ENCODE measurements around the gene CYP8B1. TPM values are rescaled to one million over a fixed set of nuclear protein-coding genes. Genes with fewer than 3 reads are reported as not detected.

The CYP8B1 gene
- total and polyA plus RNA-seq, 2 of the 8 experiments (the other 6 are each of a cell fraction or from before 2014, with no cell fraction given): not detected

DNA sequence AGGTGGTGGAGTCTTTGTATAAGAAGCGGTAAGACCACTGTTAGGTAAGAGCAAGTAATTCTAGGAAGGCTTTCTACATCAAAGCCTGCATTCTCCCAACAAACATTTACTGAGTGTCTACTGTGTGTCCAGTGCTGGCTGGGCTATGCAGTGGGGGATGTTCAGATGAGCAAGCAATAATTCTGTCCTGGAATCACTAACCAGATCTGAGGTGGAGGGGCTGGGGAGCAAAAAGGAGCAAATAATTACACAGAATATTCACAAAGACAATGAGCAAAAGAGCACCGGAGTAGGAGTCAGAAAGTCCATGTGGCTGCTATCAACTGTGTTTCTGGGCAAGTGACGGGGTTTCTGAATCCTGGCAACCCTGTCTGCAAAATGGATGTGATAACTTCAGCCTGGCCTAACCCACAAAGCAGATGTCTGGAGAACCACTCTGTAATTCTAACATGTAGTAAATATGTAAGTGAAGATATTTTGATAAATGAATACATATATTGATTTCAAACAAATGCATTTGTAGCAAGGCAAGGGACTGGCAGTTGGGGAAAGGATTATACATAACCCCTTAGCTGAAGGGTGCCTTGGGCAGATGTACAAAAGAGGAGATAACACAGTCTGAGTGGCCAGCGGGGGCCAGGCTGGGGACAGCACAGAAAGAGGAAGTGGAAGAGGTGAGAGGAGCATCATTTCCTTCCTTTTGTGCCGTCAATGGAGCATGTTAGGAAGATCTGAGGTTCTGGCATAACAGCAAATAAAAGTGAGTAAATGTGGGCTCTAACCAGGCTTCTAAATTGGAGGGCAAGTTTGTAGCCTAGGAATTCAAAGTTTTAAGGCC lies 28.8 kb downstream of the CYP8B1 start (continued):
- TF ChIP-seq NANOG (IDR thresholded peaks at IDR 0.05; ENCODE audit: insufficient read depth, low read depth, low read length, poor library complexity, severe bottlenecking) (no peak), CBX8 (IDR thresholded peaks at IDR 0.05; ENCODE audit: borderline replicate concordance, low read depth, low read length) (no peak), POLR2A (IDR thresholded peaks at IDR 0.05; ENCODE audit: control extremely low read depth in 1 of 2, low read depth in 2 of 2, low read length in 2 of 2) (no peak), GABPA (IDR thresholded peaks at IDR 0.05; ENCODE audit: borderline replicate concordance, insufficient read depth, low read length) (no peak), POU5F1 (IDR thresholded peaks at IDR 0.05; ENCODE audit: low read depth, low read length) (no peak), CBX5 (IDR thresholded peaks at IDR 0.05; ENCODE audit: low read depth, low read length) (no peak), ASH2L (IDR thresholded peaks at IDR 0.05; ENCODE audit: low read length) (no peak), TAF7 (optimal IDR thresholded peaks at IDR 0.05; ENCODE audit: borderline replicate concordance, low read depth, low read length) (no peak)
- TF ChIP-seq, protein P1, sequence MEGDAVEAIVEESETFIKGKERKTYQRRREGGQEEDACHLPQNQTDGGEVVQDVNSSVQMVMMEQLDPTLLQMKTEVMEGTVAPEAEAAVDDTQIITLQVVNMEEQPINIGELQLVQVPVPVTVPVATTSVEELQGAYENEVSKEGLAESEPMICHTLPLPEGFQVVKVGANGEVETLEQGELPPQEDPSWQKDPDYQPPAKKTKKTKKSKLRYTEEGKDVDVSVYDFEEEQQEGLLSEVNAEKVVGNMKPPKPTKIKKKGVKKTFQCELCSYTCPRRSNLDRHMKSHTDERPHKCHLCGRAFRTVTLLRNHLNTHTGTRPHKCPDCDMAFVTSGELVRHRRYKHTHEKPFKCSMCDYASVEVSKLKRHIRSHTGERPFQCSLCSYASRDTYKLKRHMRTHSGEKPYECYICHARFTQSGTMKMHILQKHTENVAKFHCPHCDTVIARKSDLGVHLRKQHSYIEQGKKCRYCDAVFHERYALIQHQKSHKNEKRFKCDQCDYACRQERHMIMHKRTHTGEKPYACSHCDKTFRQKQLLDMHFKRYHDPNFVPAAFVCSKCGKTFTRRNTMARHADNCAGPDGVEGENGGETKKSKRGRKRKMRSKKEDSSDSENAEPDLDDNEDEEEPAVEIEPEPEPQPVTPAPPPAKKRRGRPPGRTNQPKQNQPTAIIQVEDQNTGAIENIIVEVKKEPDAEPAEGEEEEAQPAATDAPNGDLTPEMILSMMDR (IDR thresholded peaks at IDR 0.05; ENCODE audit: control extremely low read depth in 1 of 3, insufficient read depth in 1 of 3, low read depth in 1 of 3, low read length in 3 of 3): no peak
- TF ChIP-seq, protein P2, sequence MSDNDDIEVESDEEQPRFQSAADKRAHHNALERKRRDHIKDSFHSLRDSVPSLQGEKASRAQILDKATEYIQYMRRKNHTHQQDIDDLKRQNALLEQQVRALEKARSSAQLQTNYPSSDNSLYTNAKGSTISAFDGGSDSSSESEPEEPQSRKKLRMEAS (IDR thresholded peaks at IDR 0.05): no peak

Data from H1 (cell line).